Measurements from ENCODE around the gene MX2.
A peak's percentile ranks its signal among the peaks of the same experiment; 100 is the strongest.

DNA sequence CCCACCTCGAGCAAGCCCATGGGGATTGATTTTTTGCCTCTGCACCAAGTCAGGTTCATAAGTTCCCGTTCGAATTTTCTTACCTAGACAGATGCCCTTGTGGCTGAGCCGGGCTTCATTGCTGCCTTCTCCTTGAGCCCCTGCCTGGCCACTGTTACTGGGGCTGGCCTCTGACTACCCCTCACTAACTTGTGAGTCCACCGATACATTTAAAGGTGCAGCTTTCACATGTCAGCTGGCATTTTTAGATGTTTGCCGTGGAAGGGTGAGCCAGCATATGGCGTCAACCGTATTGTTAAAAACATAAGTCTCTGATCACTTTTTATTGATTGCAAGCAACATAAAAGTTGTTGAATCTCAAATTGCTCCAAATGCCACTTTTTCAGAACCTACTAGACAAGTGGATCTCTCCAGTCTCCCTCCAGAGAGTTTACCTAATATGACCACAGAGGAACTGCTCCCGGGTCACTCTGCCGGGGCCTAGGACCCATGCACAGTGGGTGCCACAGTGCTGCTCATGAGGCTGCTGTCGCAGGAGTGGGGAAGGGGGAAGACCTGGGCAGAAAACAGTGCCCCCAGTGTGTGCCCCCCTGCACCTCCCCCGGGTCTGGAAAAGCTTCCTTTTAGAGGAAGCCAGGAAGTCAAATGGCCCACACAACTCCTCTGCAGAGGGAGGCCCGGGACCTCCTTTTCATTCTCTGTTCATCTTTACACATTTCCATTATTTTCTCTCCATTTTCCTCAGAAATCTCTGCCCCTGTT lies 83.1 kb downstream of the MX2 start:
- TF ChIP-seq MEF2A (IDR thresholded peaks at IDR 0.05; ENCODE audit: insufficient read depth, low read depth, low read length), result no peak
- no peak for TF ChIP-seq CHD4 (IDR thresholded peaks at IDR 0.05)
- no peak for TF ChIP-seq EP300 (IDR thresholded peaks at IDR 0.05; ENCODE audit: borderline replicate concordance in 1 of 2, control insufficient read depth in 1 of 2, low read depth in 2 of 2, low read length in 2 of 2)
- TF ChIP-seq CEBPB (IDR thresholded peaks at IDR 0.05; ENCODE audit: borderline replicate concordance in 1 of 2, low read depth in 2 of 2, low read length in 2 of 2), result no peak
- no peak for TF ChIP-seq JUND (IDR thresholded peaks at IDR 0.05; ENCODE audit: low read depth, low read length)
- TF ChIP-seq ZNF207 (IDR thresholded peaks at IDR 0.05; ENCODE audit: borderline replicate concordance), result no peak
- no peak for TF ChIP-seq TCF12 (IDR thresholded peaks at IDR 0.05; ENCODE audit: low read depth, low read length)
- TF ChIP-seq POLR2A (IDR thresholded peaks at IDR 0.05; ENCODE audit: low read depth, low read length), result peak; percentile 57
- TF ChIP-seq EZH2 (IDR thresholded peaks at IDR 0.05; ENCODE audit: borderline replicate concordance, control insufficient read depth, low read depth, low read length), result no peak

Data from GM12878 (cell line).